ENCODE data around the gene TPRN. TPM values are rescaled to one million over a fixed set of nuclear protein-coding genes. Genes with fewer than 3 reads are reported as not detected.

Gene TPRN
- total RNA-seq, 1 experiment from 2014 or later: 24.9 TPM

DNA sequence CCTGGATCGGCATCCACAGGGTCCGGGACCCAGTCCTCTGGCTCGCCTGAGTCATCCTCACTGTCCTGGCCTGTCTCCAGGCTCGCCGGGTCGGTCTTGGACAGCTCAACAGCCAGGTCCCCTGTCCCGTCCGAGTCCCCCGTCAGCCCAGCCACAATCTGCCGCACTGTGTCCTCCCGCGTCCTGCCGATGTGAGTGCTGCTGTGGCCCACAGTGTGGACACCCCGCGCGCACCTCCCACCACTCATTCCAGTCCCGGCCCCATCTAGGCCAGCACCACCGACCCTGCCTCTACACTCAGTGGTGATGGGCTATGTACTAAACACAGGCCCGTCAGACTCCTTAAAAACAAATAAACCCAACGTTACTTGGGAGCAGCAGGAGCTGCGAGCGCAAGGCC is 18.9 kb downstream of the TPRN start:
- Histone ChIP-seq H3K4me3 (replicated peaks in 1 of 2; ENCODE audit: low read depth in 1 of 2, low read length in 2 of 2) (no peak overlapping the region), H4K20me1 (ENCODE audit: insufficient read depth) (no peaks in the 10 kb centered on the region), H2AFZ (ENCODE audit: low read depth, low read length, poor library complexity, severe bottlenecking) (no peak overlapping the region), H3K79me2 (ENCODE audit: insufficient read depth, low read length) (peaks cover 13% of the 10 kb centered on the region; the same call in 1 of the 2 replicates), H3K9ac (ENCODE audit: low read length) (no peak overlapping the region), H3K9me2 (ENCODE audit: insufficient read depth) (no peaks in the 10 kb centered on the region), H3K27me3 (ENCODE audit: insufficient read depth, low read length) (no peaks in the 10 kb centered on the region), H3K4me1 (ENCODE audit: control insufficient read depth in 1 of 2, insufficient read depth in 2 of 2, low read length in 2 of 2) (peaks cover 0 to 17% of the 10 kb centered on the region in 2 experiments; a peak in 2 of 4 replicates), H3K4me2 (ENCODE audit: low read length) (no peak overlapping the region), H3K9me3 (ENCODE audit: control insufficient read depth in 1 of 2, insufficient read depth in 1 of 2, low read depth in 1 of 2, low read length in 2 of 2) (no peaks in the 10 kb centered on the region), H3K27ac (ENCODE audit: low read depth, low read length) (no peak overlapping the region), H3K36me3 (ENCODE audit: control insufficient read depth in 1 of 2, insufficient read depth in 2 of 2, low read length in 2 of 2) (peaks cover 0 to 12% of the 10 kb centered on the region in 2 experiments; a peak in 2 of 4 replicates)
- ChIA-PET POLR2A (no interaction called here), CTCF (no interaction called here), RAD21 (ENCODE audit: low non-redundant PET in 1 of 2, low total read pairs in 2 of 2, uncharacterized antibody in 2 of 2, unreplicated experiment in 2 of 2) (no interaction called here)
- intact Hi-C loops (cut with micrococcal nuclease): no loop called here
- ATAC-seq (no peak), DNase-seq (ENCODE audit: low read depth, low spot score) (no peak)
- no peak for TF ChIP-seq SP1 (IDR thresholded peaks at IDR 0.05; ENCODE audit: low read depth)
- TF ChIP-seq, protein P1, sequence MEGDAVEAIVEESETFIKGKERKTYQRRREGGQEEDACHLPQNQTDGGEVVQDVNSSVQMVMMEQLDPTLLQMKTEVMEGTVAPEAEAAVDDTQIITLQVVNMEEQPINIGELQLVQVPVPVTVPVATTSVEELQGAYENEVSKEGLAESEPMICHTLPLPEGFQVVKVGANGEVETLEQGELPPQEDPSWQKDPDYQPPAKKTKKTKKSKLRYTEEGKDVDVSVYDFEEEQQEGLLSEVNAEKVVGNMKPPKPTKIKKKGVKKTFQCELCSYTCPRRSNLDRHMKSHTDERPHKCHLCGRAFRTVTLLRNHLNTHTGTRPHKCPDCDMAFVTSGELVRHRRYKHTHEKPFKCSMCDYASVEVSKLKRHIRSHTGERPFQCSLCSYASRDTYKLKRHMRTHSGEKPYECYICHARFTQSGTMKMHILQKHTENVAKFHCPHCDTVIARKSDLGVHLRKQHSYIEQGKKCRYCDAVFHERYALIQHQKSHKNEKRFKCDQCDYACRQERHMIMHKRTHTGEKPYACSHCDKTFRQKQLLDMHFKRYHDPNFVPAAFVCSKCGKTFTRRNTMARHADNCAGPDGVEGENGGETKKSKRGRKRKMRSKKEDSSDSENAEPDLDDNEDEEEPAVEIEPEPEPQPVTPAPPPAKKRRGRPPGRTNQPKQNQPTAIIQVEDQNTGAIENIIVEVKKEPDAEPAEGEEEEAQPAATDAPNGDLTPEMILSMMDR (IDR thresholded peaks at IDR 0.05 in 2 of 3, conservative IDR thresholded peaks at IDR 0.05 in 1 of 3; ENCODE audit: borderline replicate concordance in 1 of 3, insufficient read depth in 1 of 3, low read depth in 2 of 3, low read length in 2 of 3): no peak
- no peak for TF ChIP-seq EZH2 (IDR thresholded peaks at IDR 0.05)
- no peak for TF ChIP-seq JUND (IDR thresholded peaks at IDR 0.05)
- TF ChIP-seq ELF1 (IDR thresholded peaks at IDR 0.05; ENCODE audit: borderline replicate concordance, low read depth): no peak
- TF ChIP-seq YY1 (IDR thresholded peaks at IDR 0.05; ENCODE audit: extremely low read depth, insufficient replicate concordance, low read depth, low read length): no peak
- no peak for TF ChIP-seq POLR2AphosphoS5 (IDR thresholded peaks at IDR 0.05; ENCODE audit: low read depth, low read length)
- TF ChIP-seq CEBPB (IDR thresholded peaks at IDR 0.05; ENCODE audit: low read depth): no peak
- TF ChIP-seq TCF7L2 (IDR thresholded peaks at IDR 0.05; ENCODE audit: borderline replicate concordance, extremely low read depth, insufficient read depth, insufficient read length): no peak
- no peak for TF ChIP-seq EZH2phosphoT487 (IDR thresholded peaks at IDR 0.05; ENCODE audit: borderline replicate concordance)
- TF ChIP-seq, protein P2, sequence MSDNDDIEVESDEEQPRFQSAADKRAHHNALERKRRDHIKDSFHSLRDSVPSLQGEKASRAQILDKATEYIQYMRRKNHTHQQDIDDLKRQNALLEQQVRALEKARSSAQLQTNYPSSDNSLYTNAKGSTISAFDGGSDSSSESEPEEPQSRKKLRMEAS (IDR thresholded peaks at IDR 0.05): no peak
- TF ChIP-seq, protein P3, sequence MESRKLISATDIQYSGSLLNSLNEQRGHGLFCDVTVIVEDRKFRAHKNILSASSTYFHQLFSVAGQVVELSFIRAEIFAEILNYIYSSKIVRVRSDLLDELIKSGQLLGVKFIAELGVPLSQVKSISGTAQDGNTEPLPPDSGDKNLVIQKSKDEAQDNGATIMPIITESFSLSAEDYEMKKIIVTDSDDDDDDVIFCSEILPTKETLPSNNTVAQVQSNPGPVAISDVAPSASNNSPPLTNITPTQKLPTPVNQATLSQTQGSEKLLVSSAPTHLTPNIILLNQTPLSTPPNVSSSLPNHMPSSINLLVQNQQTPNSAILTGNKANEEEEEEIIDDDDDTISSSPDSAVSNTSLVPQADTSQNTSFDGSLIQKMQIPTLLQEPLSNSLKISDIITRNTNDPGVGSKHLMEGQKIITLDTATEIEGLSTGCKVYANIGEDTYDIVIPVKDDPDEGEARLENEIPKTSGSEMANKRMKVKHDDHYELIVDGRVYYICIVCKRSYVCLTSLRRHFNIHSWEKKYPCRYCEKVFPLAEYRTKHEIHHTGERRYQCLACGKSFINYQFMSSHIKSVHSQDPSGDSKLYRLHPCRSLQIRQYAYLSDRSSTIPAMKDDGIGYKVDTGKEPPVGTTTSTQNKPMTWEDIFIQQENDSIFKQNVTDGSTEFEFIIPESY (IDR thresholded peaks at IDR 0.05; ENCODE audit: extremely low read depth, insufficient replicate concordance, low read length): no peak
- TF ChIP-seq POLR2A (IDR thresholded peaks at IDR 0.05; ENCODE audit: borderline replicate concordance, extremely low read depth, insufficient read depth, insufficient read length): no peak
- TF ChIP-seq ZNF274 (IDR thresholded peaks at IDR 0.05; ENCODE audit: low read depth, low read length): no peak
- BruUV-seq (replicated peaks): no TSS peak
